Small intestine (tissue), 7 donors: ENCODE results near the gene FHIT. TPM values are rescaled to one million over a fixed set of nuclear protein-coding genes. Genes with fewer than 3 reads are reported as not detected.

Source experiments
- DNase-seq, 2 donors: peaks; one replicate each; pipeline versions ENCODE4 v3.0.0 to v3.0.0-alpha.2; 2013
- FAIRE-seq: peaks from 2 replicates; lab custom pipeline; 2012; peaks lifted over from hg19 to GRCh38; lab: Jason Lieb, UNC
- H3K27ac ChIP-seq, 3 donors: one replicate each; pipeline ENCODE4 v1.5.1; 2013; ENCODE audit warnings: low read length in 2 of 3, mild to moderate bottlenecking in 2 of 3, control low read depth in 1 of 3, inconsistent platforms in 1 of 3, low read depth in 1 of 3, moderate library complexity in 1 of 3
- H3K27me3 ChIP-seq, 3 donors: one replicate each; pipeline ENCODE4 v1.6.1; 2013; ENCODE audit warnings: low read length in 3 of 3, inconsistent platforms in 1 of 3; ENCODE audit not compliant: control insufficient read depth in 3 of 3, insufficient read depth in 3 of 3
- H3K36me3 ChIP-seq, 3 donors: one replicate each; pipeline ENCODE4 v1.6.1; 2013; ENCODE audit warnings: low read length in 3 of 3, inconsistent platforms in 1 of 3, low read depth in 1 of 3, mild to moderate bottlenecking in 1 of 3, moderate library complexity in 1 of 3; ENCODE audit not compliant: control insufficient read depth in 3 of 3, insufficient read depth in 2 of 3
- H3K4me1 ChIP-seq, 3 donors: one replicate each; pipeline ENCODE4 v1.6.1; 2013; ENCODE audit warnings: low read length in 2 of 3, inconsistent platforms in 1 of 3, low read depth in 1 of 3, mild to moderate bottlenecking in 1 of 3, moderate library complexity in 1 of 3; ENCODE audit not compliant: control insufficient read depth in 3 of 3, insufficient read depth in 2 of 3
- H3K4me3 ChIP-seq, 3 donors: one replicate each; pipeline ENCODE4 v1.5.1; 2013; ENCODE audit warnings: low read length in 3 of 3, control low read depth in 1 of 3, inconsistent platforms in 1 of 3, low read depth in 1 of 3, mild to moderate bottlenecking in 1 of 3, moderate library complexity in 1 of 3
- H3K9me3 ChIP-seq, 2 donors: one replicate each; pipeline ENCODE4 v1.6.1; 2013; ENCODE audit warnings: low read depth in 1 of 2, low read length in 1 of 2; ENCODE audit not compliant: control insufficient read depth in 2 of 2, insufficient read depth in 1 of 2
- WGBS, 3 donors: extraction: QIAGEN DNeasy Blood & Tissue Kit; methylation state at CpG; one replicate each; pipeline ENCODE4 v1.1.7; 2013; 5-methylcytosine and 5-hydroxymethylcytosine counted together
- polyA plus RNA-seq, 4 donors: library from polyadenylated mRNA; stranded (reverse) in 3 of 4; unstranded in 1 of 4; fragments of 200-250 nt in 3 of 4; fragments of 120-200 nt in 1 of 4; gene quantifications; one replicate each; pipeline versions ENCODE4 v1.2.1 to v1.2.3, GENCODE V29; 2013
- donor health status: healthy with polysubstance abuse.
- donor health status: control.
- donor health status: control.
- donor health status: Bipolar disorder and iron deficiency.
- donor health status: healthy.

The FHIT gene
- polyA plus RNA-seq, 4 donors, result 4.4 to 30.4 (median 7.0) TPM

- FAIRE-seq (no peak), DNase-seq (no peak)
- 81 to 92% (median 89%) methylated on average over 5 of the region's 5 CpGs for WGBS, 3 donors
- H3K9me3 ChIP-seq, result no peaks in the 10 kb centered on the region
- no peak overlapping the region for H3K4me3 ChIP-seq
- no peaks in the 10 kb centered on the region for H3K36me3 ChIP-seq
- peak overlapping the region in 1 of 3 donors; percentile 32 for H3K27ac ChIP-seq
- no peaks in the 10 kb centered on the region for H3K27me3 ChIP-seq
- H3K4me1 ChIP-seq, result peaks cover 3 to 7% (median 4%) of the 10 kb centered on the region in 3 donors
Observed at GRCh38 chr3:59762941-59763340, 1488.3 kb downstream of the FHIT start.

GRCh38 chr3:59759298-59760031 lies 1491.8 kb downstream of the FHIT start:
- peak; percentile 79 to 85 for DNase-seq
- Histone ChIP-seq H3K9me3 (no peaks in the 10 kb centered on the region), H3K4me1 (peaks cover 4 to 7% (median 6%) of the 10 kb centered on the region in 3 donors), H3K27ac (peak overlapping the region; percentile 22 to 68 (median 67)), H3K4me3 (peak overlapping the region in 1 of 3 donors; percentile 0), H3K36me3 (no peaks in the 10 kb centered on the region), H3K27me3 (no peaks in the 10 kb centered on the region)
- WGBS, 3 donors, result 11 to 51% (median 30%) methylated on average over 6 of the region's 6 CpGs
- peak; percentile 15 for FAIRE-seq

- Histone ChIP-seq H3K4me1 (peaks cover 4 to 7% (median 6%) of the 10 kb centered on the region in 3 donors), H3K4me3 (no peak overlapping the region), H3K9me3 (no peaks in the 10 kb centered on the region), H3K36me3 (no peaks in the 10 kb centered on the region), H3K27me3 (no peaks in the 10 kb centered on the region), H3K27ac (no peak overlapping the region)
- 80 to 96% (median 82%) methylated on average over 1 of the region's 1 CpG for WGBS, 3 donors
- DNase-seq (no peak), FAIRE-seq (no peak)
Observed at GRCh38 chr3:59758672-59759071, 1492.6 kb downstream of the FHIT start.

- no peak for FAIRE-seq
- H3K36me3 ChIP-seq, result no peaks in the 10 kb centered on the region
- 73 to 84% (median 83%) methylated on average over 5 of the region's 5 CpGs for WGBS, 3 donors
Observed at GRCh38 chr3:59756934-59757333, 1494.3 kb downstream of the FHIT start.

GRCh38 chr3:59754456-59755129 lies 1496.7 kb downstream of the FHIT start:
- WGBS, 3 donors, result 80 to 94% (median 82%) methylated on average over 4 of the region's 4 CpGs
- DNase-seq (no peak), FAIRE-seq (no peak)

More at GRCh38 chr3:59756934-59757333, 1494.3 kb downstream of the FHIT start:
- Histone ChIP-seq H3K27me3 (no peaks in the 10 kb centered on the region), H3K27ac (no peak overlapping the region), H3K4me1 (peaks cover 4 to 7% (median 6%) of the 10 kb centered on the region in 3 donors), H3K4me3 (no peak overlapping the region), H3K9me3 (no peaks in the 10 kb centered on the region)
- no peak for DNase-seq

GRCh38 chr3:59753808-59754450 lies 1497.3 kb downstream of the FHIT start:
- FAIRE-seq (no peak), DNase-seq (no peak)
- H3K4me1 ChIP-seq, result peaks cover 0 to 3% (median 0%) of the 10 kb centered on the region in 3 donors
- H3K4me3 ChIP-seq, result no peak overlapping the region
- no peak overlapping the region for H3K27ac ChIP-seq
- no peaks in the 10 kb centered on the region for H3K27me3 ChIP-seq
- no peaks in the 10 kb centered on the region for H3K9me3 ChIP-seq
- no peaks in the 10 kb centered on the region for H3K36me3 ChIP-seq
- WGBS, 3 donors, result 82 to 95% (median 89%) methylated on average over 7 of the region's 7 CpGs

More at GRCh38 chr3:59754456-59755129, 1496.7 kb downstream of the FHIT start:
- Histone ChIP-seq H3K27me3 (no peaks in the 10 kb centered on the region), H3K9me3 (no peaks in the 10 kb centered on the region), H3K27ac (no peak overlapping the region), H3K4me1 (peaks cover 3 to 6% (median 6%) of the 10 kb centered on the region in 3 donors), H3K36me3 (no peaks in the 10 kb centered on the region), H3K4me3 (no peak overlapping the region)

- Histone ChIP-seq H3K9me3 (no peaks in the 10 kb centered on the region), H3K36me3 (no peaks in the 10 kb centered on the region), H3K4me1 (peaks cover 0 to 3% (median 0%) of the 10 kb centered on the region in 3 donors), H3K27me3 (no peaks in the 10 kb centered on the region), H3K4me3 (no peak overlapping the region), H3K27ac (no peak overlapping the region)
- FAIRE-seq (no peak), DNase-seq (no peak)
Observed at GRCh38 chr3:59752925-59753324, 1498.3 kb downstream of the FHIT start.

GRCh38 chr3:59751606-59752005 lies 1499.6 kb downstream of the FHIT start:
- Histone ChIP-seq H3K36me3 (no peaks in the 10 kb centered on the region), H3K4me1 (peaks cover 0 to 3% (median 0%) of the 10 kb centered on the region in 3 donors), H3K27ac (no peak overlapping the region), H3K27me3 (no peaks in the 10 kb centered on the region), H3K9me3 (no peaks in the 10 kb centered on the region), H3K4me3 (no peak overlapping the region)
- FAIRE-seq (no peak), DNase-seq (no peak)
- 86 to 93% (median 89%) methylated on average over 4 of the region's 4 CpGs for WGBS, 3 donors
